ENCODE data around the gene RBM33. TPM values are rescaled to one million over a fixed set of nuclear protein-coding genes. Genes with fewer than 3 reads are reported as not detected.

The RBM33 gene
- total RNA-seq, 1 donor from 2014 or later: 30.8 TPM

- TF ChIP-seq, protein P1, sequence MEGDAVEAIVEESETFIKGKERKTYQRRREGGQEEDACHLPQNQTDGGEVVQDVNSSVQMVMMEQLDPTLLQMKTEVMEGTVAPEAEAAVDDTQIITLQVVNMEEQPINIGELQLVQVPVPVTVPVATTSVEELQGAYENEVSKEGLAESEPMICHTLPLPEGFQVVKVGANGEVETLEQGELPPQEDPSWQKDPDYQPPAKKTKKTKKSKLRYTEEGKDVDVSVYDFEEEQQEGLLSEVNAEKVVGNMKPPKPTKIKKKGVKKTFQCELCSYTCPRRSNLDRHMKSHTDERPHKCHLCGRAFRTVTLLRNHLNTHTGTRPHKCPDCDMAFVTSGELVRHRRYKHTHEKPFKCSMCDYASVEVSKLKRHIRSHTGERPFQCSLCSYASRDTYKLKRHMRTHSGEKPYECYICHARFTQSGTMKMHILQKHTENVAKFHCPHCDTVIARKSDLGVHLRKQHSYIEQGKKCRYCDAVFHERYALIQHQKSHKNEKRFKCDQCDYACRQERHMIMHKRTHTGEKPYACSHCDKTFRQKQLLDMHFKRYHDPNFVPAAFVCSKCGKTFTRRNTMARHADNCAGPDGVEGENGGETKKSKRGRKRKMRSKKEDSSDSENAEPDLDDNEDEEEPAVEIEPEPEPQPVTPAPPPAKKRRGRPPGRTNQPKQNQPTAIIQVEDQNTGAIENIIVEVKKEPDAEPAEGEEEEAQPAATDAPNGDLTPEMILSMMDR (IDR thresholded peaks at IDR 0.05; ENCODE audit: borderline replicate concordance): no peak
- no peak for DNase-seq
- H3K36me3 ChIP-seq: peaks cover 41% of the 10 kb centered on the region
- no peaks in the 10 kb centered on the region for H3K9me3 ChIP-seq (replicated peaks)
- H3K27me3 ChIP-seq (ENCODE audit: low read depth): no peaks in the 10 kb centered on the region
- H3K27ac ChIP-seq (replicated peaks): no peak overlapping the region
- intact Hi-C loops (cut with micrococcal nuclease): no loop called here
- no peak overlapping the region for H3K4me3 ChIP-seq
- peaks cover 56% of the 10 kb centered on the region for H3K4me1 ChIP-seq
Observed at GRCh38 chr7:155680124-155680523, 35.7 kb downstream of the RBM33 start.

GRCh38 chr7:155680864-155681263, 36.4 kb downstream of the RBM33 start:
- intact Hi-C loops (cut with micrococcal nuclease): no loop called here
- Histone ChIP-seq H3K4me1 (peaks cover 56% of the 10 kb centered on the region), H3K27ac (replicated peaks) (no peak overlapping the region), H3K4me3 (no peak overlapping the region), H3K9me3 (replicated peaks) (no peaks in the 10 kb centered on the region), H3K36me3 (peaks cover 45% of the 10 kb centered on the region), H3K27me3 (ENCODE audit: low read depth) (no peaks in the 10 kb centered on the region)
- DNase-seq: no peak
- TF ChIP-seq, protein P1 (IDR thresholded peaks at IDR 0.05; ENCODE audit: borderline replicate concordance): no peak

DNA sequence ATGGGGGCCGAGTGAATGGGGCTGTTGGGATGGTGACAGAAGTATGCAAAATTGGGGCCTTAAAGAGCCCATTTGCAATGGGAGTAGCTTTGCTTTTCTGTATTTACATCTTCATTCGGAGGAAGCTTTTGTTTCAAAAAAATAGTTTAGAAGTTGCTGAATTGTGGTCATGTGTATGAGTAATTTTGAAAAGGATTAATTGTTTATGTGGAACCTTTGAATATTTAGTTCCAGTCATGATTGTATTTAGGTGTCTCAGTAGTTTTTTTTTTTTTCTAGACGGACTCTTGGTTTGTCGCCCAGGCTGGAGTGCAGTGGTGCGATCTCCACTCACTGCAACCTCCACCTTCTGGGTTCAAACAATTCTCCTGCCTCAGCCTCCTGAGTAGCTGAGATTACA, 37.2 kb downstream of the RBM33 start:
- TF ChIP-seq, protein P1 (IDR thresholded peaks at IDR 0.05; ENCODE audit: borderline replicate concordance): no peak
- intact Hi-C loops (cut with micrococcal nuclease): no loop called here
- H3K9me3 ChIP-seq (replicated peaks): no peaks in the 10 kb centered on the region

DNA sequence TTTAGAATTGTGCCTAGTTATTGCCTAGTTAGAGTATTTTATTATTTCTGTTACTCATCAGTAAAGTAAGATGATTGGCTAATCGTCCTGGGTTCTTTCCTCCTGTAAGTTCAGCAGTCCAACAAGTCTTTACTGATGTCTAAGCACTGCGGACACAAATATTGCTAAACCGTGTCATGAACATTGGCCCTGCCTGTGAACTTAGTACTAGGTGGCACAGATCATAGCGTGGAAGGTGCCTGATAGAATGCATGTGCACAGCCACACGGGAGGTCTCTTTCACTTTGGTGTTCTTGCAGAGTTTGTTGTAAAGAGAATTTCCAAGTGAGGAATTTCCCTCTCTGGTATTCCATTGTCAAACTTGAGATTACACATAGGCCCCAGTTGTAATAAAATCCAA, 38.0 kb downstream of the RBM33 start:
- peaks cover 40% of the 10 kb centered on the region for H3K4me1 ChIP-seq
- peaks cover 52% of the 10 kb centered on the region for H3K36me3 ChIP-seq
- intact Hi-C loops (cut with micrococcal nuclease): no loop called here

More for the DNA sequence above, 37.2 kb downstream of the RBM33 start:
- DNase-seq: no peak
- H3K36me3 ChIP-seq: peaks cover 52% of the 10 kb centered on the region
- no peak overlapping the region for H3K27ac ChIP-seq (replicated peaks)
- H3K4me1 ChIP-seq: peaks cover 48% of the 10 kb centered on the region
- H3K27me3 ChIP-seq (ENCODE audit: low read depth): no peaks in the 10 kb centered on the region
- H3K4me3 ChIP-seq: no peak overlapping the region

GRCh38 chr7:155683098-155683497, 38.6 kb downstream of the RBM33 start:
- Histone ChIP-seq H3K36me3 (peaks cover 52% of the 10 kb centered on the region), H3K27me3 (ENCODE audit: low read depth) (no peaks in the 10 kb centered on the region), H3K27ac (replicated peaks) (no peak overlapping the region), H3K4me1 (peaks cover 36% of the 10 kb centered on the region), H3K4me3 (no peak overlapping the region), H3K9me3 (replicated peaks) (no peaks in the 10 kb centered on the region)
- intact Hi-C loops (cut with micrococcal nuclease): no loop called here
- TF ChIP-seq, protein P1 (IDR thresholded peaks at IDR 0.05; ENCODE audit: borderline replicate concordance): no peak
- DNase-seq: no peak

More for the DNA sequence above, 38.0 kb downstream of the RBM33 start:
- H3K27me3 ChIP-seq (ENCODE audit: low read depth): no peaks in the 10 kb centered on the region
- no peak for DNase-seq
- no peak overlapping the region for H3K4me3 ChIP-seq
- no peaks in the 10 kb centered on the region for H3K9me3 ChIP-seq (replicated peaks)
- TF ChIP-seq, protein P1 (IDR thresholded peaks at IDR 0.05; ENCODE audit: borderline replicate concordance): no peak
- no peak overlapping the region for H3K27ac ChIP-seq (replicated peaks)
